Pons (tissue), 1 donor: ENCODE measurements around the gene IGFBP1.
"Not testable (repeated sequence)": the region's sequence is repeated elsewhere in the genome, so short reads cannot be mapped to it uniquely, and the experiment has no call there.

Experiments used
- DNase-seq: peaks from one replicate; pipeline ENCODE4 v3.0.0-alpha.2; 2016; ENCODE audit warnings: low spot score

Gene IGFBP1

GRCh38 chr7:45888185-45888992, at the start of gene IGFBP1:
Gene IGFBP1, plus strand, starts transcription at chr7:45888488. Its CDS starts 165 bp downstream, at chr7:45888653.
- DNase-seq = no peak

- not testable (repeated sequence) for DNase-seq
These were observed 49.4 kb upstream of the IGFBP1 start for GRCh38 chr7:45838852-45839251.

- DNase-seq = not testable (repeated sequence)
These were observed 46.2 kb upstream of the IGFBP1 start for GRCh38 chr7:45841926-45842717.

- DNase-seq = not testable (repeated sequence)
These were observed 41.8 kb upstream of the IGFBP1 start for GRCh38 chr7:45846536-45846935.

DNA sequence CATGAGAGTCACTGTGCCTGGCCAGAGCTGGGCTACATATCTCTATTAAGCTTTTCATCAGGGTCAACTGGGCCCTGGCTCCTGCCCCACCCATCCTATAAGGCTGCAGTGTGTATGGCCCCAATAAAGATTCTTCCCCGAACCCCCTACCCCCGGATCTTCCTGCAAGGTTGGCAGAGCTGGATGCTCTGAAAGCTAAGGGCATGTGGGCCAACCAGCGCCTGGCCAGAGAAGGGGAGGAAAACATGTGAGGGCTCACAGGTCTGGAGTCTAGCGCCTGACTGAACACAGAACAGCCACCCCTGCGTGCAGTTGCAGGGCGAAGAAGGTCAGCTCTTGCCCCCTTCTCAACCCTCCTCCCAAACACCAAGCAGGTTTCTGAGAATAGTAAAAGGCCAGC, 39.6 kb upstream of the IGFBP1 start:
- not testable (repeated sequence) for DNase-seq

DNA sequence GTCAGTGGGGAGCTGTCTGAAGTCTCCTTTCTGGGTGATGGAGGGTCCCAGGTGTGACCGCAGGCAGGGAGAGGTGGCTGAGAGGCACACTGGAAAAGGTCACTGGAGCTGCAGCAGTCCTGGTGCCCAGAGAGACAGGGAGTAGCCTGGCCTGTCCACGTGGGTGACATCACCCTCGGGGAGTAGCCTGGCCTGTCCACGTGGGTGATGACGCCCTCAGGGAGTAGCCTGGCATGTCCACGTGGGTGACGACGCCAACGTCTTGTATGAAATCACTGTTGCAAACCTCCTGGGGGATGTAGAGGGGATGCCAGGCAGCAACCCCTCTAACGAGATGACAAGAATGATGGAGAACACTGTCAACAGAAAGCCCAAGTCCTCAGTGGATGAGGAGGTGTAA, 35.3 kb upstream of the IGFBP1 start:
- not testable (repeated sequence) for DNase-seq

DNA sequence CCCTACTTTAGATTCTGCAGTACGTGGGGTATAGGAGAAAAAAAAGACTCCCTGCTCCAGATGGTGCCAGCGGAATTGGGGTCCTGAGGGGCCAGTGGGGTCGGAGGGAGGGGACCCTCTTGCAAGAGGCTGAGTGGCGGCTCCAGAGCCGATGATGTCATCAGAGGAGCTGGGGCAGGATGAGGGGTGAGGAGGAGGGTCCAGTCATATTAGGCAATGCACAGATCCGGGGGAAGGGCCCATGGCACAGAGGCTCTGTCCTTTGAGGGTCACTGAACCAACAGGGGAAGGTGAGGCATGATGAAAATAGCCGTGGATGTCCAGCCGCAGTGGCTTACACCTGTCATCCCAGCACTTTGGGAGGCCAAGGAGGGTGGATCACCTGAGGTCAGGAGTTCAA, 34.8 kb upstream of the IGFBP1 start:
- not testable (repeated sequence) for DNase-seq

GRCh38 chr7:45855680-45856079, 32.6 kb upstream of the IGFBP1 start:
- DNase-seq = not testable (repeated sequence)

DNA sequence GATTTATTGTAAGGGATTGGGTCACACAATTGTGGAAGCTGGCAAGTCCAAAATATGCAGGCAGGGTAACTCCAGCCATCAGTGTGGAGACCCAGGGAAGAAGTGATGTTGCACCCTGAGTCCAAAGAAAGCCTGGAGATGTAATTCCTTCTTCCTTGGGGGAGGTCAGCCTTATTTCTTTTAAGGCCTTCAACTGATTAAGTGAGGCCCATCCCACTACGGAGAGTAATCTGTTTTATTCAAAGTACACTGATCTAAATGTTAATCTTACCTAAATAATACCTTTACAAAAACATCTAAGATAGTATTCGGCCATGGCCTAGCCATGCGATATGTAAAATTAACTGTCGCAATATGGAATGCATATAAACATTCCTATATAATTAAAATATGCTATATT, 31.4 kb upstream of the IGFBP1 start:
- not testable (repeated sequence) for DNase-seq

- no peak for DNase-seq
These were observed 24.6 kb upstream of the IGFBP1 start for GRCh38 chr7:45863715-45864114.

- DNase-seq = no peak
These were observed 22.5 kb upstream of the IGFBP1 start for GRCh38 chr7:45865594-45866410.

DNA sequence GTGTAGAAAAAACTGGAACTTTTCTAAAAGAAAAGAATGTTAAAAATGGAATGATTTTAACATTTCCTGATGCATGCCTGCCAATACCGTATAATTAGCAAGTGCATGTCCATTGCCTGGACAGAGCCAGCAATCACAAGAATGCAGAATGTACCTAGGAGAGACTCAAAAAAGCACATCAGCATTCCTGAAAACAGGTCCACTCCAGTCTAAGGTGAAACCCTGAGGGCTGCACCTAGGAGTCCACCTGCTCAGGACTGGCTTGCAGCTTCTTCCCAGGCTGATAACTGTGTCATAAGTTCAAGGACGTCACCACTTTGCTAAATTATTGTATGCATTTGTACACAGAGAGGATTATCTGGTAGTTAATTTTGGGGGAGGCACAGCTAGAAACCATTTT, 20.8 kb upstream of the IGFBP1 start:
- DNase-seq = no peak

DNA sequence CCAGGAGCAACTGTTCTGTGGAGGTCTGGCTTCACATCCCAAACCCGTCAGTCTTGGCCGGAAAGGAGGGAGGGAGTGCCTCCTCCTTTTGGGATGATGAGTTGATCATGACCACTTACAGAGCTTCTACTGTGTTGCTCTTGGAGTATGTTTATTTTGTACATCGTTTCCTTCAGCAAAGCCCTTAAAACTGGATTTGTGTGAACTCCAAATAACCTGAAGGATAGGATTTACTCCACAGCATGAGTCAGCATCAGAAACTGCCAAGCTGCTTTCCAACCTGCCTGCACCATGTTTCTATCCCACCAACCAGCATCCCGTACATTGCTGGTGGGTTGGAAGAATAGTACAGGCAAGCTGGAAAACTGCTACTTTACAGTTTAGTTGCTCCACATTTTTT, 18.9 kb upstream of the IGFBP1 start:
- no peak for DNase-seq

GRCh38 chr7:45872116-45873034, 15.9 kb upstream of the IGFBP1 start:
- no peak for DNase-seq

DNA sequence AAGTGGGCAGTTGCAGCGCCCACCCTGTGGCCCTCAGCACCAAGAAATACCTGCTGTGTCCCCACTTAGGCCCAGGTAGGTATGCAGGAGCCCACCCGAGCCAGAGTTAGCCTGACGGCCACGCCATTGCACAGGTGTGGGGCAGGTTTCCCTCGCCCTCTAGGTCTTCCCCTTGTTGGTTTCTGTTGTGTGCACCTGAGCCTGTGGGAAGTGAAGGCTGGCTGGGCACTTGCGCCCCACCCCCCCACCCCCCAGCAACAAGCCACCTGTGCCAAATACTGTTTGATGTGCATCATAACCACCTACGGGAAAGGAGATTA, 15.3 kb upstream of the IGFBP1 start, which contains the start of gene CCDC201:
Gene CCDC201 (minus strand): TSS at position 48 of the 320 bp plus-strand sequence. CDS start 75 bp downstream, outside the sequence.
- no peak for DNase-seq

DNA sequence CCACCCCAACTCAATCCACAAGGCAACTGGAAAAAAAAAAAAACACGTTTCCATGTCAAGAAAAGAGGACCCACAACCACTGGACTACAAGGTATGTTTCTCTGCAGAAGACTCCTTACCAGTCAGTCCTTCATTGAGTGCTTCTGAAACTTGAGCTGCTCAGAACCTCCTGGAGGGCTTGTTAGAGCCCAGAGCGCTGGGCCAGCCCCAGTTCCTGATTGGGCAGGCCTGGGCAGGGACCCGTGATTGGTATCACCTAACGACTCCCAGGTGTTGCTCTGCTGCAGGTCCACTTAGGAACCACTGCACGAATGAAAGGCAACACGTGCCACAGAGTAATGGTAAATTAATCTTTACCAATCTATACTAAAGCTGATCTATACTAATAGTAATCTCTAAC, 14.9 kb upstream of the IGFBP1 start:
- no peak for DNase-seq

- no peak for DNase-seq
These were observed 13.7 kb upstream of the IGFBP1 start for GRCh38 chr7:45874408-45875131.

DNA sequence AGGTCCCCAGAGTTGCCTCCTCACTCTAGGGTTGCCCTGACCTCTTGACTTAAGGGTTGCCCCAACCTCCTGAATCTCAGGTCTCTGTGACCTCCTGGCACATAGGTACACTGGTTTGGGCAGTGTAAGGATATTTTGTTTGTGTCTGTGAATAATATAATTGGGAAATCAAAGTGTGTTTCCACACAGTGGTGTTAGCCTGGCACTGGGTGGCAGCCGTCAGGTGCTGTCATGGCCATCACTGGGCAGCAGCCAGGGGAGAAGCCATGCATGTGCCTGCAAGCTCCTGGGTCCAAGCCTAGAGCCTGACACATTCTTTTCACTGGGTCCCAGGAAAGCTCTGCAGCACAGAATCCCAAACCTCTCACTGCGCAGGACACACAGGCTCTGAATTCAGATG, 11.8 kb upstream of the IGFBP1 start:
- no peak for DNase-seq

DNA sequence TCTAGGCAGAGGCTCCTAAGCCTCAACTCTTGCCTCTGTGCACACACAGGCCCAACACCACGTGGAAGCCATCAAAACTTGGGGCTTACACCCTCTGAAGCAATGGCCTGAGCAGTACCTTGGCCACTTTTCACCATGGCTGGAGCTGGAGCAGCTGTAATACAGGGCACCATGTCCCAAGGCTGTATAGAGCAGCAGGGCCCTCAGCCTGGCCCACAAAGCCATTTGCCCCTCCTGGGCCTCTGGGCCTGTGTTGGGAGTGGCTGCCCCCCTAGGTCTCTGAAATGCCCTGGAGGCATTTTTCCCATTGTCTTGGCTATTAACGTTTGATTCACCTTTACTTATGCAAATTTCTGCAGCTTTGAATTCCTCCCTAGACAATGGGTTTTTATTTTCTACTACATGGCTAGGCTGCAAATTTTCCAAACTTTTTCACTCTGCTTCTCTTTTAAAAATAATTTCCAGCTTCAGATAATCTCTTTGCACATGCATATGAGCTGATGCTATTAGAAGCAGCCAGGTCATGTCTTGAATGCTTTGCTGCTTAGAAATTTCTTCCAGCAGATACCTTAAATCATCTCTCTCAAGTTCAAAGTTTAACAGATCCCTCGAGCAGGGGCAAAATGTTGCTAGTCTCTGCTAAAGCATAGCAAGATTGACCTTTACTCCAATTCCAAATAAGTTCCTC, 9.7 kb upstream of the IGFBP1 start:
- DNase-seq = no peak

DNA sequence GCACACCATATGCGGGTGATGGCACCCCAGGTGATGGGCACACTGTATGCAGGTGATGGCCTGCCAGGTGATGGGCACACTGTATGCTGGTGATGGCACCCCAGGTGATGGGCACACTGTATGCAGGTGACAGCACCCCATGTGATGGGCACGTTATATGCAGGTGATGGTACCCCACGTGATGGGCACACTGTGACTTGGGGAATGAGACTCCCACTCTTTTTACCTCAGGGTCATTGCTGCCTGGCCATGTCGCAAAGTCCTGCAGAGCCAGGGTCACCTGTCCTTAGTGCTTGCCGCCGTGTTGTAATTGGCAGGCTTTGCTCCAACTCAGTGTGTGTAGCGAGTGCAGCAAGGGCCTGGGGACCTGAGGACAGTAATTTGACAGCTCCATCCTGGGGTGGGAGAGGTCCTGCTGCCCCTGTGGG, 7.8 kb upstream of the IGFBP1 start:
- DNase-seq = no peak
